ENCODE data around the gene NCBP3. TPM values are rescaled to one million over a fixed set of nuclear protein-coding genes. Genes with fewer than 3 reads are reported as not detected.

The NCBP3 gene
- total and polyA plus RNA-seq, 2 donors (not counting 3 experiments of a cell fraction or from before 2014, with no cell fraction given), result 18.2 to 51.1 TPM

DNA sequence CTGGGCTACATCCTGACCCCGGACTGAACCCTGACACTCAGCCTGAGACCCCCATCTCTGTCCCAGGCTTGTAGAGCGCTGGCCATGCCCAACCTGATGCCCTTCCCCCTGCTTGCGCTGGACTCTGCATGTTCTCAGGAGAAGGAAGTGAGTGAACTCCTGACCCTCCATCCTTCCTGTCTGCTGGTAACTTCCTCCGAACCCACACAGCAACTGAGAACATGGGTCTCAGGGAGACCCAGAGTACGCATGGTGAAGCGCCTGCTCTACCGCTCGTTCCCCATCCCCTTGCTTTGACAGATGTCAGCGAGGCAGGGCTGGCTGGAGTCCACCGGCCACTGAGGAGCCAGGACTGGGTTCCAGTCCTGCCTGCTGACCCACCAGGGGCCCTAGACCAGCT is 40.7 kb upstream of the NCBP3 start:
- peak overlapping the region; percentile 72 for H3K27ac ChIP-seq (ENCODE audit: insufficient read depth, low read depth, low read length)
- no peaks in the 10 kb centered on the region for H4K20me1 ChIP-seq (replicated peaks; ENCODE audit: control insufficient read depth, extremely low read depth, insufficient read depth, low read length)
- TF ChIP-seq, protein P1, sequence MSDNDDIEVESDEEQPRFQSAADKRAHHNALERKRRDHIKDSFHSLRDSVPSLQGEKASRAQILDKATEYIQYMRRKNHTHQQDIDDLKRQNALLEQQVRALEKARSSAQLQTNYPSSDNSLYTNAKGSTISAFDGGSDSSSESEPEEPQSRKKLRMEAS (IDR thresholded peaks at IDR 0.05; ENCODE audit: insufficient read depth, insufficient read length), result no peak
- TF ChIP-seq POLR2AphosphoS5 (IDR thresholded peaks at IDR 0.05; ENCODE audit: insufficient read depth, low read depth, low read length) (no peak), POLR2A (IDR thresholded peaks at IDR 0.05; ENCODE audit: low read depth, low read length) (no peak), FOS (IDR thresholded peaks at IDR 0.05; ENCODE audit: borderline replicate concordance, insufficient read depth, low read length) (no peak), CTCF (IDR thresholded peaks at IDR 0.05; ENCODE audit: extremely low read depth in 1 of 2, insufficient read depth in 1 of 2, low read depth in 1 of 2, low read length in 2 of 2) (no peak), JUN (IDR thresholded peaks at IDR 0.05; ENCODE audit: borderline replicate concordance, insufficient read depth, insufficient read length, low read depth) (no peak), GATA2 (IDR thresholded peaks at IDR 0.05; ENCODE audit: insufficient read depth, insufficient read length, low read depth, low read length) (no peak), MYC (IDR thresholded peaks at IDR 0.05; ENCODE audit: low read depth, low read length) (no peak), EZH2 (IDR thresholded peaks at IDR 0.05; ENCODE audit: borderline replicate concordance, low read depth, low read length, severe bottlenecking) (no peak)
- no peaks in the 10 kb centered on the region for H3K9me1 ChIP-seq (replicated peaks; ENCODE audit: control insufficient read depth, extremely low read depth, insufficient read depth, low read length)
- H3K9me3 ChIP-seq (replicated peaks; ENCODE audit: control insufficient read depth, insufficient read depth, low read length), result no peaks in the 10 kb centered on the region
- H3K27me3 ChIP-seq (ENCODE audit: control insufficient read depth in 2 of 2, insufficient read depth in 2 of 2, low read length in 2 of 2), result no peaks in the 10 kb centered on the region
- peak; percentile 73 for FAIRE-seq
- POLR2A ChIA-PET, result no interaction called here
- intact Hi-C loops (cut with micrococcal nuclease) (no loop called here), dilution Hi-C loops (cut with MboI; ENCODE audit: extremely low pct_ligation_motif_present, low sequenced_read_pairs) (no loop called here)
- no peak overlapping the region for H3K9ac ChIP-seq (replicated peaks; ENCODE audit: extremely low read depth, insufficient read depth, low read length)
- no peaks in the 10 kb centered on the region for H3K36me3 ChIP-seq (ENCODE audit: control insufficient read depth in 2 of 2, extremely low read depth in 1 of 2, insufficient read depth in 2 of 2, low read length in 2 of 2)
- H2AFZ ChIP-seq (ENCODE audit: low read depth, low read length), result no peak overlapping the region
- no peak overlapping the region for H3K4me3 ChIP-seq (replicated peaks in 1 of 3; ENCODE audit: insufficient read depth in 1 of 3, low read depth in 1 of 3, low read length in 3 of 3)
- no peak for DNase-seq (ENCODE audit: low read depth, low spot score)
- peaks cover 21% of the 10 kb centered on the region for H3K79me2 ChIP-seq (ENCODE audit: control insufficient read depth, insufficient read depth, low read length)
- no TSS peak for BruUV-seq (replicated peaks)
- CTCF ChIA-PET, result no interaction called here
- H3K4me2 ChIP-seq (ENCODE audit: insufficient read depth, low read length), result peak overlapping the region; percentile 20
- H3K4me1 ChIP-seq (ENCODE audit: control insufficient read depth, extremely low read depth, insufficient read depth, low read length), result peaks cover 57% of the 10 kb centered on the region

All from endothelial cell of umbilical vein (primary cell).